Measurements from ENCODE around the gene SLC11A2.

Gene SLC11A2

DNA sequence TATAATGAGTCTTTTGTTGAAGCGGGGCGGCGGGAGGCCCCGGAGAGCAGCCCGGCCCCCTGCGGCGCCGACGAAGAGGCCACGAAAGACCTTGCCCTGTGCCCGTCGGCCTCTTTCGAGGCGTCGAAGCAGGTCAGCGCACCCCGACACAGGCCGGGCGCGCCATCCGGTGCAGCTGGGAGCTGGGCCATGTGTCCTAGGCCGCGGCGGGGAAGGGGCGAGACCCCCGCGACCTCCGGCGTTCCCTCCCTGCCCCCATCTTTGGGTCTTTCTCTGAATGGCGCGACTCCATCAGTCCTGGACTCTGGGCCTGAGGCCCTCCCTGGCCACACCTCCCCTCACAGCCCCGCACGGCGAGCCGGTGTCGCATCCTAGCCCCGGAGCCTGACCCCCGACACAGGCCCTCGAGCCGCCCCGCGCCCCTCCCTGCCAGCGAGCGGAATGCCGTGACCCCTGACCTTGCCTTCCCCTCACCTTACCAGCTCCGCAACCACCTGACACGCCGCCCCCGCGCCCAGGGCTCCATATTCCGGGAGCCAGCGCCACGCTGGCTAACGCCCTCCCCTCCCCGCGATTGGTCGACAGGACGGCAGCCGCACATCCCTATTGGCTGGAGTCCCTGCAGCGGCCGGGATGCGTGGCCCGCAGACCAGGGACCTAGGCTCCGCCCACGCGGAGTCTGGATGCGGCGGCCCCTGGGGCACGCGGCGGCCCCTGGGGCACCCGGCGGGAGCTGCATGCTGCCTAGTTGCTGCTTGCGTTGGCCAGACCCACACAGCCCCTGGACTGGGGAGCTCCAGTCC is at the start of gene SLC11A2:
Gene SLC11A2, minus strand, starts transcription at position 549 of the 803 bp plus-strand sequence. CDS start 15,656 bp downstream, outside the sequence.
- DNase-seq (ENCODE audit: low read depth), result peak; percentile 83

GRCh38 chr12:51075390-51075789 is 49.2 kb upstream of the SLC11A2 start:
- no peak for DNase-seq (ENCODE audit: low read depth)

DNA sequence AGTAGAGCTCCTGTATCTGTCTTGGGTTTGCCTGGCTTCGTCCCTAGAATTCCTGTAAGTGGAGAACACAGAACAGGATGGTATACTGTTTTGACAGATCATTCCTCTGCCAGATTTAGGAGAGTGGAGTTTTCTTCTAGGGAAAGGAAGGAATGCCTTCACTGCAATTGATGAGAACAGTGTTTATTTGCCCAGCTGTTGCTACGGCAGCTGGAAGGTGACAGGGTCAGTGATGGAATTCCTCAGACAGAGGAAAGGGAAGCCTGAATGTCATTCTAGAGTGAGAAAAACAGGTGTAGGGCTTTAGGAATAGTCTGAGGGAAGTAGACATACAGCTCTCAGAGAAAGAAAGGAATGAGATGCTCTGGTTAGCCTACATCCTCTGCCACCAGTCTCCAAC is 45.5 kb upstream of the SLC11A2 start:
- no peak for DNase-seq (ENCODE audit: low read depth)

DNA sequence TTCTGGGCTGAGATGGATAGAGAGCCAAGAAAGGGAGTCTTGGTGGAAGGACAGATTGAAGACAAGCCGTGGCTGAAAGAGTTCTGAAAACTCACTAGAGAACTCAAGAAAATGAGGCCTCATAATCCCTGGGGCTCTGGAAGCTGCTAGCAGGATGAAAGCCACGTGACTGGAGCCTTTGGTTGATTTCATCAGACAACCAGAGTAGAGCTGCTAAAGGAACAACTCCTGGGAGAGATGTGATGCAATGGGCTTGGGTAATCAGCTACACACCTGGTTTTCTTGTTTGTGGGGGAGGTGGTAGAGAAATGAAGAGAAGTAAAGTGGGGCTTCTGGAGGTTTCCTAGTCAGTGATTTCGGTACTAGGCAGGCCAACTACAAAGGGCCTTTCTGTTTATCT is 43.8 kb upstream of the SLC11A2 start:
- no peak for DNase-seq (ENCODE audit: low read depth)

DNA sequence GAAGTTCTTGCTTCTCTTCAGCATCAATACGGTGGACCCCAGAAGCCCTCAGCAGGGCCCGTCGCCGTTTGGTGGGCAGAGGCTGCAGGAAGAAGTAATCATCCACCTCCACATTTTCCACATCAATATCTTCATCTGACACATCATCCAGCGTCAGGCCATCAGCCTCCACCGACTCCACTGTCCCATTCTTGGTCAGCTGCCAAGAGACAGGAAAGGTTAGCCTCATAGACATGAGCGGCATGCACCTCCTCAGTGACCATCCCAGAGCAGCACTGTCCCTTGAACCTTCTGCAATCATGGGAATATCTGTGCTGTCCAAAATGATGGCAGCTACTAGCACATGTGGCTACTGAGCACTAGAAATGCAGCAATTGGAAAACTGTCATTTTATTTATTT is 41.6 kb upstream of the SLC11A2 start:
- no peak for DNase-seq (ENCODE audit: low read depth)

DNA sequence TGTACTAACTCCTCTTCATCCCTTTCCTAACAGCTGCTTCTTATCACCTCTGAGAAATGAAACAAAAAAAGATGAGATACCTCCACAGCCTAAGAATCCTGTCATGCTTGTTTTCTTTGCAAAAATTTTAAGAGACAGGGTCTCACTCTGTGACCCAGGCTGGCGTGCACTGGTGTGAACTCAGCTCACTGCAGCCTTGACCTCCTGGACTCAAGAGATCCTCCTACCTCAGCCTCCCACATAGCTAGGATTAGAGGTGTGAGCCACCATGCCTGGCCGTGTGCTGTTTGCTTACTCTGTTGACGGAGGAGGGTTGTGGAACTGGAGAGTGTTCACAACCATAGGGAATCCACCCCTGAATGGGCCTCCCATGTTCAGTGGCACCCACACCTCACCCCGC is 41.0 kb upstream of the SLC11A2 start:
- DNase-seq (ENCODE audit: low read depth), result no peak

DNA sequence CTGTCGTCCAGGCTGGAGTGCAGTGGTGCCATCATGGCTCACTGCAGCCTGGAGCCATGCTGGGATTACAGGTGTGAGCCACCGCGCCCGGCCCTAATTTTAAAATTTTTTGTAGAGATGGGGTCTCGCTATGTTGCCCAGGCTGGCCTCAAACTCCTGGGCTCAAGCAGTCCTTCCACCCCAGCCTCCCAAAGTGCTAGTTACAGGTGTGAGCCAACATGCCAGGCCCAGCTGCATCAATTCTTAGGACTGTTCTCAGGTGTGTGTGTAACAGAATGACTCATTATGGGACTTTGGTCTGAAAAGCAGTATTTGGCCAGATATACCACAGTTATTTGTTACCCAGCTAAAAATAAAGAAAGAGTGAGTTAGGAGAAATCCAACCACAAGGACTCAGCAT is 39.3 kb upstream of the SLC11A2 start:
- DNase-seq (ENCODE audit: low read depth), result no peak

DNA sequence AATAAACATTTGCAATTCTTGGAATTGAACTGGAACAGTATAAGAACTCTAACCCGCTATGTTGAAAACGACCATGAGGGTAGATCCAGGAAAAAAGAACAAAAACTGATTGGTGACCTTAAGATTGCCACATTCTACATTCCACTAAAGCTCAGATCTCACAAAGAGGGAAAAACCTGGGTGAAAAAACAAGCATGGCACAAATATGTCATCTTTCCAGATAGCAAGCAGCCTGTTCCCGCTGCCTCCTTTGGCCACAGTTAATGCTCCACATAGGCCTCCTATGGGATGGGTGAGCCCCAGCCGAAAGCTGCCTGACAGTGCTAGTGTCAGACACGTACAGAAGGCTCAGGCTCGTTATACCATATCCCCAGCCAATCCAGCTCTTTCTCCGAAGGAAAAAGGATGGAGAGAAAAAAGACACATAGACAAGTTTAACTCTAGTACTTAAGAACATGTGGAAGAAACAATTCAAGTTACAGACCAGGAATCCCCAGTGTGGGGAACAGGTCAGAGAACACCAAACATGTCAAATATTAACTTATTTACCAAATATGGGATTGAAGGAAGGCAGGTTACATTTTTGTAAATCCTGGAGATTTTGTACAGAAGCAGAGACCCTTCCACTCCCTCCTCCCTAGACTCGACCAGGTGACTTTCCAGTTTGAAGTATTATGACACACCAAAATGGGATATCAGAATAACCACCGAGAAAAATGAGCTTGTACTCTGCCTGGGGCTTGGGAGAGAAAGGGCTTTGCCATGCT is 36.6 kb upstream of the SLC11A2 start:
- no peak for DNase-seq (ENCODE audit: low read depth)

DNA sequence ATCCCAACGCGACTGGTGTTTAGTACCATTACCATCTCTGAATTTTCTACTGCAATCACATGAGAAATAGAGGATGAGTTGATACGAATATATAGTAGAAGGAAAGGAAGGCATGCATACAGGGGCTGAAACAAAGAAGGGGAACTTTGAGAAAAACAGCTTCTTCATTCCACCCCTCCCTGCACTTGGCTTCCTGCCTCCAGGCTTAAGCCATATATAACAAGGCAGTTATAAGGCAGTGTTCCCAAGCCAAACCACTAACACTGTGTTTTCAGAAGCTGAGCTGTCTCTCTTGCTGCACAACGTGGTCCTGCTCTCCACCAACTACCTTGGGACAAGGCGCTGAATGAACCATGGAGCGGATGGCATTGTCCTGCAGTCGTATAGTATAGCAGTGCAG is 32.9 kb upstream of the SLC11A2 start:
- DNase-seq (ENCODE audit: low read depth), result no peak

DNA sequence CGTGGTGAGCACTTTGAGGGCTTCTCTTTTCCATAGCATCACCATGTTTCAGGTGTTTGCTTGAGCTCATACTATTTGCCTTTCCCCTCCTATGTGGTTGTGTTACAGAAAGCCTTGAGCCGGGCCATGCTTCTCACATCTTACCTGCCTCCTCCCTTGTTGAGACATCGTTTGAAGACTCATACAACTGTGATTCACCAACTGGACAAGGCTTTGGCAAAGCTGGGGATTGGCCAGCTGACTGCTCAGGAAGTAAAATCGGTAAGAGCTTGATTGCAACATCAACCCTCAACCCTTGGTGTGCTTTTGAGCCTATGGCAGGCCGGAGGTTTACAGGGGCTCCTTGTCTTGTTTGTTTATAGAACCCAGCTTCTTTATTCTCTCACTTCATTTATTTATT is 30.1 kb upstream of the SLC11A2 start:
- DNase-seq (ENCODE audit: low read depth), result no peak

DNA sequence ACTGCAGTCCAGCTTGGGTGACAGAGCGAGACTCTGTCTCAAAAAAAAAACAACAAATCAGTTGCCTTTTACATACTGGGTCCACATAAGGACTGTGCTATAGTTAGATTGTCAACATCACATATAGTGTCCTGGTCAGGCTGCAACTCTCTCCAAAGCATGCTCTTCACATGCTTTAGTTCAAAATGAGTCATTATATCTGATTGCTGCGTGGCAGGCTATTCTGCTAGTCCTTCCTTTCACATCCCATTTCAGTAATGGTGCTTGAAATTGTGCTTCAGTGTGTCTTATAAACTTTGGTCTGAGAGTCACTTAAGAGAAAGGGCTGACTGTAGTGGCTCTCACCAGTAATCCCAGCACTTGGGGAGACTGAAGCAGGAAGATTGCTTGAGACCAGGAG is 28.9 kb upstream of the SLC11A2 start:
- DNase-seq (ENCODE audit: low read depth), result no peak

DNA sequence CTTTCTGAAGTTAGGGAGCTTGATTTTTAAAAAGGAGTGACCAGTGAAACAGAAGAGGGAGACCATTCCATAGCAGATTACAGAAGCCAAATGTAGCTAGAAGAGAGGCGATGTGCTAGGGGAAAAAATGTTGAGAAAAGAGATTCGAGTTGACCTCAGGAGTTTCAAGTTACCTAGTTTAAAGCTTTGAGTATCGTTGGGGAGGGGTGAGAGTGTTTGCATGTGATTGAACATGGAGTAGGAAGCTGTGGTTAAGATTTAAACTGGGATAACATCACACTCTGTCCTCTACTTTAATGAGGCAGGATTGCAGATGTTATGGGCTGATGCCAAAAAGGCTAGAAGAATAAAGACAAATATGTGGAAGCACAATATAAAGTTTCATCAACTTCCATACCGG is 25.6 kb upstream of the SLC11A2 start:
- DNase-seq (ENCODE audit: low read depth), result no peak

DNA sequence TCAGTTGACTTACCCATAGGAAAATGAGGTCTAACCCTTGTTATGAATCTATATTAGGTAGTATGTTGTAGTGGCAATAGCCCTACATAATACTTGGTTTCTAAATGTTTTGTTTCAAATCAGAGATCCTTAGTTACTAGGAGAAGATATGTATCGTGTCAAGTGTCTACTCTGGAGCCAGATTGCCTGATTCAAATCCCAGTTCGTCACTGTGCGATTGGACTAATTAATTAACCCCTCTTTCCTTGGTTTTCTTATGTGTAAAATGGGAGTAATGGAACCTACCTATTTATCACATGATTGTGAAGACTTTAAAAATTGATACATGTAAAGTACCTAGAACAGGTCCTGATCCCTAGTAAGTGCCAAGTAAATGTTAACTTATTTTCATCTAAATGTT is 23.3 kb upstream of the SLC11A2 start:
- no peak for DNase-seq (ENCODE audit: low read depth)

DNA sequence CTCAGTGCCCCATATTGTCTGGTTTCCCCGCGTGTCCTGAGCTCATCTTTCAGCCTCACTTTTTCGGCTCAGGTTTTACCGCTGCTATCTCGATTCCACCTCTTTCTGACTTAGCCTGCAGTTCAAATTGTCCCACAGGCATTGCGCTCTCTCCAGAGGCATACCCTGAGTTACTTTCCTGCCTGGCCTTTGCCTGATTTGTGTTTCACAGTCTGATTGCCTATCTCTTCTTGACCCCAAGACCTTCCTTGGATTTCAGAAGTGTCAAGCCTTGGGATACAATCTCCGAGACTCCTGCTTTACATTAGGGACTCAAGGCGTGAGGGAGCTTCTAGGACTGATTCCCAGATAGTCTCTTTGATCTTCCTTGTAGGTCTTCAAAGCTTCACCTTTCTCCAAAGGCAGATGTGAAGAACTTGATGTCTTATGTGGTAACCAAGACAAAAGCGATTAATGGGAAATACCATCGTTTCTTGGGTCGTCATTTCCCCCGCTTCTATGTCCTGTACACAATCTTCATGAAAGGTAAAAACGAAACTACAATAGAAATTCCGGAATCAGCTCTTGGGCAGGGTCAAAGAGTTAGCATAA is 22.6 kb upstream of the SLC11A2 start:
- DNase-seq (ENCODE audit: low read depth), result no peak

DNA sequence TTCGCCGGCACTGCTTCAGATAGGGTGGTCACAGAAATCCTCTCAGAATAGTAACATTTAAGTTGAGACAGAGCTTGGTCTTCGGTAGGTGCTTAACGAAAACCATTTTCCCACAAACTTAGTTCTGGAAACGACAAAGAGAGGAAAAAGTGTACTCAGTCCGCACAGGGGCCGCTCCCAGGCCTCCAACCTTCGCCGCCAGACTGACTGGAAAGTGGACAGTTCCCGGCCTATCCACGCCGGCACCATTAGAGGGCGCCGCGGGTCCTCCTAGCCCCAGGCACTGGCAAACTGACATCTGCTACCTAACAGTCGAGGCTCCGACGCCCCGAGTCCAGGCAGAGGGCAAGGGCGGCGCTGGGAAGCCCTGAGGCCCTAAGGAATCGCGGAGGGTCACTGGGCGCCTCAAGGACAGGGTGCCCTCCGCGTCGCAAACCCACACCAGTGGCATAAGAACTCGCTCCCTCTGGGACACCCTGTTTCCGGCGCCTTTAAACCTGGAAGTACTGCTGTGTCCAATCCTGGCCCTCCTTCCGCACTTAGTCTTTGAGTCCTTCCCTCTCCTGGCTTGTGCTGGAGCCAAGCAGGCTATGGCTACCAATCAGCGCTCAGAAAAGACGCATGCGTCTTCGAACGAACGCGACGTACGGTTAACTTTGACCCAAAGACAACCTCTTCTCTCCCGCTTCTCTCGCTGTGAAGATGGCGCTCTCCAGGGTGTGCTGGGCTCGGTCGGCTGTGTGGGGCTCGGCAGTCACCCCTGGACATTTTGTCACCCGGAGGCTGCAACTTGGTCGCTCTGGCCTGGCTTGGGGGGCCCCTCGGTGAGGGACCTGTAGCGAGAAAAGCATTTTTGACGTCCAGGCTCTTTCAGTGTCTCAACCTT is 21.7 kb upstream of the SLC11A2 start, which contains the start of gene LETMD1:
Gene LETMD1, plus strand, starts transcription at position 673 of the 886 bp plus-strand sequence. Its CDS starts 30 bp downstream, at position 703.
- peak; percentile 78 for DNase-seq (ENCODE audit: low read depth)

DNA sequence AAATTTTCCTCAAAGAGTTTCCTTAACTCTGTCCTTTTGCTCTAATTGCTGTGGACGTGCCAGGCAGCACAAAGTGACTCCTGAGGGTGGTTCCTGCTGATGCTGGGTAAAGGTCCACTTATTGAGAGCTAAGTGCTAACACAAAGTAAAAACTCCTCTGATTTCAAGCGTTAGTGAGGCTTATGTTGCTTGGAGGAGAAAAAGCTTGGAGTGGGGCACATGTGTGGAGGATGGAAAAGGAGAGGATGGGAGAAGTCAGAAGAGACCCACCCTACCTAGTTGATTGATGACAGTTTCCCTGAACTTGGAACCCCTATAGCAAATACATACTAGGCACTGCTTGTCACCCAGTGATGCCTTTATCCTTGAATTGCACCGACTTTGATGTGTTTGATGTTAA is 10.1 kb upstream of the SLC11A2 start:
- no peak for DNase-seq (ENCODE audit: low read depth)

DNA sequence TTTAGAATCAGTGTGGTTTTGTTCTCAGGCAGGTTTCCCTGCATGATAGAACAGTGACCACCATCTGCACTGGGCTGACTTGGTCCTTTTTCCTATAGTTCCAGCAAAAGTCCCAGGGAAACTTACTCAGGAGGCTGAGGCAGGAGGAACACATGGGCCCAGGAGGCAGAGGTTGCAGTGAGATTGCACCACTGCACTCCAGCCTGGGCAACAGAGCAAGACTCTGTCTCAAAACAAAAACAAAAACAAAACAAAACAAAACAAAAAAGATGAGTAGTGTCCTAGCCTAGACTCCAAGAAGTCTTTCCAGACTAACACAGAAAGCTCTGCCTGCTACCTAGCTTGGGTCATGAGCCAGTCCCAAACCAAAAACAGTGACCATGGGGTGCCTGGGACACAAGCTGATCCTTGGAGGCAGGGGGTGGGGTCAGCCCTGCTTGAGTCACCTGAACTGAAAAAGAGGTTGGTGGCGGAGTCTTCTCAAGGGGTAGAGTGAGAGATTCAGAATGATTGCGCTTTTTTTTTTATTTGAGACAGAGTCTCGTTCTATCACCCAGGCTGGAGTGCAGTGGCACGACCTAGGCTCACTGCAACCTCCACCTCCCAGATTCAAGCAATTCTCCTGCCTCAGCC is 7.4 kb upstream of the SLC11A2 start:
- DNase-seq (ENCODE audit: low read depth), result no peak

- no peak for DNase-seq (ENCODE audit: low read depth)
Measured at GRCh38 chr12:51033048-51033447, 6.9 kb upstream of the SLC11A2 start.

GRCh38 chr12:51028813-51029150 is 2.6 kb upstream of the SLC11A2 start:
- DNase-seq (ENCODE audit: low read depth), result no peak

DNA sequence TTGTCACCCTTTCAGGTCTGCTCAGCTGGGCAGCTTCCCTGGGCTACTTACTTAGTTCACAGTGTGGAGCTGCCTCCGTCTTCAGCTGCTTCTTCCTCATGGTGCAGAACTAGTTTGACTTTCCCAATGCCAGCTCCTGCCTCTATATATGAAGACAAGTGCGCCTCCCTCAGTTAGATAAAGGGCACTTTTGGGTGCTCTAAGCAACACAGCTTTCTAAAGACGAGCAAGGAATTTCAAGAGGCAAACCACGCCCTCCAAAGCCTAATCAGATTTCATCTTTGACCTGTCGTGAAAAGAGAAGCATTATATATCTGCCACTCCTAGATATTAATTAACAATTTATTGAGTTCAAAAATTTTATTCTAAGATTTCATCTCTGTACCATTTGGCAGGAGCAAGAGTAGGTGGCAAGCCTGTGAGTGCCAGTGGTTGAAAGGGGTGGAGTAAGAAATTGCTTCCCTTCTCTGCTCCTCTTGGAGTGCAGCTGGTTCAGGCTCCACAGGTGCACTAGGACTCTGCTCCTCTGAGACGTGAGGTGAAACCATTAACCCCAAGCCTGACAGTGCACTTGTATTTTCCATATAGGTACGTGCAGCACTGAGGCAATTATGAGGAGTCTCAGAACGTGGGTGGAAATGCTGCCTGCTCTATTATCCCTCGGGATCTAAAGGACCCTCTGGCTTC is 2.1 kb upstream of the SLC11A2 start:
- no peak for DNase-seq (ENCODE audit: low read depth)

GRCh38 chr12:51027342-51027835 is 1.2 kb upstream of the SLC11A2 start:
- no peak for DNase-seq (ENCODE audit: low read depth)
